ENCODE results near the gene PLXNA4. TPM values are rescaled to one million over a fixed set of nuclear protein-coding genes. Genes with fewer than 3 reads are reported as not detected.
A peak's percentile ranks its signal among the peaks of the same experiment; 100 is the strongest.

The PLXNA4 gene
- total RNA-seq, 2 experiments from 2014 or later, result 16.5 to 20.5 TPM

DNA sequence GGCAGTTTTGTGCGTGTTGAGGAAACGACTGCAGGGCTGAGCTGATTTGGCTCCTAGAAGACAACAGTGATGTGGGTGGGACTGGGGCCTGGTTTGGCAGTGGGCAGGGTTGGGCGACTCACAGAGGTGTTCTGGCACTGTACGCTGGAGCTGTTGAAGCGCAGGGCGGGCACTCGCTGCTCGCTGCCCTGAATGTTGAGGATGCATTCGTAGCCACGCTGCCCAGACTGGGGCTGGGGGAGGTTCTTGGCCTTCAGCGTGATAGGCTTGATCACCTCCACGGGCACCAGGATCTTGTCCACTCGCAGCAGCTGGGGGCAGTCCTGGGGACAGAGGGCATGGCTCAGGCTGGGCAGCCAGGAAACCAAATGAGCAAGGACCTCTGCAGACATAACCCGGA is 365.4 kb downstream of the PLXNA4 start:
- no peak overlapping the region for H3K27ac Mint-ChIP-seq
- ATAC-seq (ENCODE audit: low read depth), result no peak
- POLR2A ChIA-PET, result no interaction called here

DNA sequence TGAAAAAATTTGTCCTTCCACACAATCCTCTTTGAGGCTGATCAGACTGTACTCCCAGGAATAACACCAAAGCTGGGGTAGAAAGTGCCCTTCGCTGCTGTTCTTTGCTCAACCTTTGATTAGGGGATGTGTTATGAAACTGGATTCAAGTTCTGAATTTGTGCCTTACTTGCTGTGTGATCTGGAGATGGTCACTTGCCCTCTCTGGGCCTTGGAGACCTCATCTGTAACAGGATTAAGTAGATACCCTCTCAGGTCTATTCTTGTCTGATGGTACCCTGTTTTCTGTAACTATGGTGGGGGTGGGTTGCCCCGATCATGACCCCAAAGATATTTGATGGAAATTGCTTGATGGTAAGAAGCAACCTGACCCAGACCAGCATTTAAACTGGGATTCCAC is 368.5 kb downstream of the PLXNA4 start:
- peaks cover 3% of the 10 kb centered on the region for H3K27me3 Mint-ChIP-seq
- no peaks in the 10 kb centered on the region for H3K36me3 Mint-ChIP-seq
- no peaks in the 10 kb centered on the region for H3K4me1 Mint-ChIP-seq
- no peaks in the 10 kb centered on the region for H3K9me3 Mint-ChIP-seq
- DNase-seq, result no peak
- H3K4me3 Mint-ChIP-seq, result no peak overlapping the region
- H3K27ac Mint-ChIP-seq, result no peak overlapping the region
- no peak for ATAC-seq (ENCODE audit: low read depth)
- POLR2A ChIA-PET, result no interaction called here

More for the DNA sequence above, 365.4 kb downstream of the PLXNA4 start:
- Mint-ChIP-seq H3K4me1 (no peaks in the 10 kb centered on the region), H3K36me3 (no peaks in the 10 kb centered on the region), H3K4me3 (no peak overlapping the region), H3K27me3 (peaks cover 3% of the 10 kb centered on the region), H3K9me3 (no peaks in the 10 kb centered on the region)
- DNase-seq, result no peak

DNA sequence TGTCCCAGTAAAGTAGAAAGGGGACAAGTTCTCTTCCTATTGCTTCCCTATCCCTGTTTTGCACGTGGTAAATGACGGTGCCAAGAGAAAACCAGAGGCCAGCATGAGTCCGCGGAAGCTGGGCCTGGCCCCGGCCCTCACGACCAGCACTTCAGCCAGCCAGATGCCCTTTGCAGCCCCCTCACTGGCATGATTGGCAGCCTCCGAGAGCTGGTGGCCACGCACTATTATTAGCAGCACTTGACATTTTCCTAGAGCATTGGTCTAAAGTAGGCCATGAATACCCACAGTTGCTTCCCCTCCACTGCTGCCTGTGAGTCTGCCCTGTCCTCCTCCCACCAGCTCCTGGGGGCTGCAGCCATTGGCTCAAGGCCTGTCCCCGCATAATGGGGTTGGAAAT is 369.1 kb downstream of the PLXNA4 start:
- Mint-ChIP-seq H3K4me1 (no peaks in the 10 kb centered on the region), H3K27ac (no peak overlapping the region), H3K9me3 (no peaks in the 10 kb centered on the region), H3K27me3 (peaks cover 3% of the 10 kb centered on the region), H3K4me3 (no peak overlapping the region), H3K36me3 (no peaks in the 10 kb centered on the region)
- POLR2A ChIA-PET, result no interaction called here
- DNase-seq (no peak), ATAC-seq (ENCODE audit: low read depth) (no peak)

DNA sequence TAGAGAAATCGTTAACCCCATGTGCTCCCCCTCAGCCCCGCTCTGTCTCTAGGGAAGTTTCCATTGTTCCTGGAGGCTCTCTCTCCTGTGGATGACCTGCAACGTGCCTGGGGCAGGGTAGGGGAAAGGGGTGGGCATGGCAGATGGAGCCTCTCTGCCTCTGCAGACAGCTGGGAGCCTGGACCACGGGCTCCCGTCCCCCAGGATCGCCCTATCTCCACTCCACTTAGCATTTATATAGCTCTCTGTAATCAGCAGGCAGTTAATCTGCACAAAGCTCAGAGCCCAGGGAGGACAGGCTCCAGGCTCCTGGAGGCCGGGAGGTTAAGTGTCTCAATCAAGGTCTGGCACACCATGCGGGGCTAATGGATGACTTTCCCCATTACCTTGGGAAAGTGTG is 369.7 kb downstream of the PLXNA4 start:
- no peaks in the 10 kb centered on the region for H3K36me3 Mint-ChIP-seq
- no peak overlapping the region for H3K4me3 Mint-ChIP-seq
- ATAC-seq (ENCODE audit: low read depth) (no peak), DNase-seq (no peak)
- H3K27me3 Mint-ChIP-seq, result peaks cover 3% of the 10 kb centered on the region
- no peaks in the 10 kb centered on the region for H3K4me1 Mint-ChIP-seq
- H3K9me3 Mint-ChIP-seq, result no peaks in the 10 kb centered on the region
- no peak overlapping the region for H3K27ac Mint-ChIP-seq
- POLR2A ChIA-PET, result no interaction called here

DNA sequence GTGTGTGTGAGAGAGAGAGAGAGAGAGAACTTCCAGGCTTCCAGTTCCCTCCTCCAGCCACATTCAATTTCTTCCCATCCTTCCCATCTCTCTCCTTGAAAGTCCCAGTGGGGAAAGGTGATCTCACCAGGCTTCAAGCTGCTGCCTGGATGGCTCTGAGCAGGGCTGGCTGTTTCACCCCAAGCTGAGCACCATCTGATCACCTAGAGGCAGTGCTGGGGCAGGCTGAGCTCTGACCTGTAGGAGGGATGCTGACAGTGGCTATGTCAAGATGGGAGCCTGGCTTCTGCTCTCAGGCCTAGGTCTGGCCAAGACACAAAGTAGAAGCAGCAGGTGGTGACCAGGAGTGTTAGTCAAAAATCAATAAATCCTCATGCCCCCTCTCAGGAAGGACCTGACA is 370.8 kb downstream of the PLXNA4 start:
- Mint-ChIP-seq H3K36me3 (no peaks in the 10 kb centered on the region), H3K4me3 (no peak overlapping the region), H3K27me3 (peaks cover 3% of the 10 kb centered on the region), H3K4me1 (no peaks in the 10 kb centered on the region), H3K9me3 (no peaks in the 10 kb centered on the region), H3K27ac (no peak overlapping the region)
- DNase-seq (no peak), ATAC-seq (ENCODE audit: low read depth) (no peak)
- POLR2A ChIA-PET, result no interaction called here

DNA sequence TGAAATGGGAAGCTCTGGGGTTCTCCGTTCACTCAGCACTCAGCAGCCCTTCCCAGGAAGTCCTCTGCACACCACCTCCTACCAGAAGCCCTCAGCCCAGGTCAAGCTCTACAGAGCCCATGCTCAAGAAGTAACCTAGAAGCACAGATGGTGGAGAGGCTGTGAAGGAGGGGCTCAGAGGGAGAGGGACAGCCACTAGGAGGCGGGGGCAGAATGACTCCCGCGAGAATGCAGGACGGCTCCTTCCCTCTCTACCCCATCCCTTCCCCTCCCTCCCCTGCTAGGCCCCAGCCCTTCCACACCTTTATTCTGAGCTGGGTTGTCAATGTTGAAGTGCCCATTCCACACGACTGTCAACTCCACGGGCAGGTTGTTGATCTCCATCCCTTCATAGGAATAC is 373.2 kb downstream of the PLXNA4 start:
- Mint-ChIP-seq H3K9me3 (no peaks in the 10 kb centered on the region), H3K36me3 (peaks cover 4% of the 10 kb centered on the region), H3K4me3 (no peak overlapping the region), H3K27me3 (peaks cover 6% of the 10 kb centered on the region), H3K27ac (peak overlapping the region; percentile 34), H3K4me1 (no peaks in the 10 kb centered on the region)
- DNase-seq (no peak), ATAC-seq (ENCODE audit: low read depth) (no peak)
- POLR2A ChIA-PET, result no interaction called here

DNA sequence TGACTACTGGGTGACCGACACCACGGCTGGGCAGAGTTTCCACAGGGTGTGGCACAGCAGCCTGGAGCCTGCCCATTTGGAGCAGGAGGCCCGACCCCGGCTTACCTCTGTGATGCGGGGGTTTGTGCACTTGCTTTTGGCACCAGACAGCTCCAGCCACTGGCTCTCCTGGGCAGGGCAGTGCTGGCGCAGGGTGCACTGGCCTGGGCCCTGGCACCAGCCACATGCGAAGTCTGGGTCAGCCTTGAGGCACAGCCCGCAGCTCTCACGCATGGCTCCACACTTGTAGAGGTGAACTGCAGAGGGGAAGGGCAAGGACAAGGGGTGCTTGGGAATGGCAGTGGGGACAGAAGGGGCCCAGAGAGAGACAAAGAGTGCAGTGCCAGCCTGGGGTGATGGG is 373.7 kb downstream of the PLXNA4 start:
- peaks cover 4% of the 10 kb centered on the region for H3K36me3 Mint-ChIP-seq
- ATAC-seq (ENCODE audit: low read depth), result no peak
- H3K9me3 Mint-ChIP-seq, result no peaks in the 10 kb centered on the region
- no peak overlapping the region for H3K27ac Mint-ChIP-seq
- peaks cover 6% of the 10 kb centered on the region for H3K27me3 Mint-ChIP-seq
- no peak for DNase-seq
- no peak overlapping the region for H3K4me3 Mint-ChIP-seq
- POLR2A ChIA-PET, result no interaction called here
- H3K4me1 Mint-ChIP-seq, result no peaks in the 10 kb centered on the region

DNA sequence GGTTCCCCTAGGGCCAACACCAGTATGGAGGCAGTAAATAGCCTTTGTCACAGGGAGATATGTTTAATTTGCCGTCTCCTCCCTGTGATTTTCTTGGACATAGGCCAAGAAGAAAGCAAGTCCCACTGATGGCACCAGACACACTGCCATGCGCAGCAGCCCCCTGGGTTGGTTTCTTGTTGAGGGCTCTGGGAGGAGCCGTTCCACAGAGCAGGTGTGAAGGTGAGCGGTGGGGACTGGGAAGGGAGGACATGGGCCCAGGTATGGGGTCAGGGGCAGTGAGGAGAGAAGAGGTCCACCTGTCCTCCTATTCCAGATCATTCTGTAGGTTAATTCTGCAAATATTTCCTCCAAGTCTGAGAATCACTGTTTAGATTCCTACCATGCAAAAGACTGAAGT is 376.1 kb downstream of the PLXNA4 start:
- Mint-ChIP-seq H3K4me1 (no peaks in the 10 kb centered on the region), H3K36me3 (peaks cover 7% of the 10 kb centered on the region), H3K27ac (no peak overlapping the region), H3K27me3 (peaks cover 4% of the 10 kb centered on the region), H3K4me3 (no peak overlapping the region), H3K9me3 (no peaks in the 10 kb centered on the region)
- no peak for DNase-seq
- POLR2A ChIA-PET, result no interaction called here
- no peak for ATAC-seq (ENCODE audit: low read depth)

DNA sequence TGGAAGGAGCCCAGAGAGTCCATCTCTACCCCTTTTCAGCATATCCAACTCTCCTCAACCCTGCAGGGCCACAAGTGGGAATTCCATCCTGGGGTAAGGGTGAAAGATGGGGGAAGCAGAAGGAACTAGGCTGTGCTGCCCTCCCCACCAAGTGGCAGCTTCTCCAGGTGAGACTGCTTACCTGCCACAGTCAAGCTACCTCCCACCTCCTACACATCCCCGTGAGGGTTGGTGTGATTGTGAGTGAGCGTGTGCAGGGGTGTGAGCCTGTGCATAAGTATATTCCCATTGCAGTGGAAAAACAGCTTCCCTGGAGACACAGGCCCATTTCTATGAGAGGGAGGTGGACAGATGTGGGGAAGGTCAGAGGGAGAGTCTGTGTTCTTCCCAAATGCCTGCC is 376.6 kb downstream of the PLXNA4 start:
- POLR2A ChIA-PET, result no interaction called here
- ATAC-seq (ENCODE audit: low read depth), result no peak
- no peaks in the 10 kb centered on the region for H3K4me1 Mint-ChIP-seq
- no peak for DNase-seq
- H3K4me3 Mint-ChIP-seq, result no peak overlapping the region
- peaks cover 4% of the 10 kb centered on the region for H3K27me3 Mint-ChIP-seq
- H3K27ac Mint-ChIP-seq, result no peak overlapping the region
- H3K9me3 Mint-ChIP-seq, result no peaks in the 10 kb centered on the region
- peaks cover 7% of the 10 kb centered on the region for H3K36me3 Mint-ChIP-seq

DNA sequence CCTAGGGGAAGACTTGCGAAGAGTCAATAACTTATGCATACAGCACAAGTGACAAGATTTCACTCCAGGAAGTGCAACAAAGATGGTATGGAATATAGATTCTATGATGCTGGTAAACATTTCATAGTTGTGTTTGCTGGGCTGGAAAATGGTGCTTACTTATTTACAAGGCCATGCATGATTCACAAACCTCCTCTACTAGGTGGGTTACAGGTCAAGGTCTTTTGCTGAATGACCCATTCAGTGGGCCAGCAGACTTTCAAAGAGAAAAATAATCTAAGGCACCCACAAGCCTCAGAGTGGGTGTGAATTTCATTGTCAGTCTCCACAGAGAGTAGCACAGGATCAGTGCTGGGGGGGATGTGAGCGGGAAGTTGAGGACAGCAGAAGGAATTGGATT is 378.5 kb downstream of the PLXNA4 start:
- no peak for DNase-seq
- no peak overlapping the region for H3K27ac Mint-ChIP-seq
- no peaks in the 10 kb centered on the region for H3K9me3 Mint-ChIP-seq
- H3K36me3 Mint-ChIP-seq, result peaks cover 7% of the 10 kb centered on the region
- H3K4me1 Mint-ChIP-seq, result no peaks in the 10 kb centered on the region
- POLR2A ChIA-PET, result no interaction called here
- peaks cover 4% of the 10 kb centered on the region for H3K27me3 Mint-ChIP-seq
- no peak for ATAC-seq (ENCODE audit: low read depth)
- H3K4me3 Mint-ChIP-seq, result no peak overlapping the region

DNA sequence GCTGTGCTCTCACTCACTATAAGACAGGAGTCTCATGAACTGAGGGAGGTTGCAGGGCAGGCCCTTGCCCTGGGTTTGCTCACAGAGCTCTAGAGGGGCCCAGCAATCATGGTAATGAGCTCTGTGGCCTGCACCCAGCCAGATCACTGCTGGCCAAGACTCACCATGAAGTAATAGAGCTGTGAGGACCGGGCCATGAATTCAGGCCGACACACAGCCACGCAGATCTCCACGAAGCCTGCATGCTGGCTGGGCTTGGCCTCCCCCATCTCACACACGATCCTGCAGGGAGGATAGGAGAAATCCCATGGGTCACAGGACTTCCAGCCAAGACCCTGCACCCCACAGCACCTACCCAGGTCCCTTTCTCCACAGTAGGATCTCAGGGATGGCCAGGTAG is 382.4 kb downstream of the PLXNA4 start:
- Mint-ChIP-seq H3K36me3 (peaks cover 9% of the 10 kb centered on the region), H3K27me3 (peaks cover under 1% of the 10 kb centered on the region), H3K4me1 (no peaks in the 10 kb centered on the region), H3K4me3 (no peak overlapping the region), H3K9me3 (no peaks in the 10 kb centered on the region), H3K27ac (no peak overlapping the region)
- DNase-seq, result no peak
- POLR2A ChIA-PET, result no interaction called here
- ATAC-seq (ENCODE audit: low read depth), result no peak

DNA sequence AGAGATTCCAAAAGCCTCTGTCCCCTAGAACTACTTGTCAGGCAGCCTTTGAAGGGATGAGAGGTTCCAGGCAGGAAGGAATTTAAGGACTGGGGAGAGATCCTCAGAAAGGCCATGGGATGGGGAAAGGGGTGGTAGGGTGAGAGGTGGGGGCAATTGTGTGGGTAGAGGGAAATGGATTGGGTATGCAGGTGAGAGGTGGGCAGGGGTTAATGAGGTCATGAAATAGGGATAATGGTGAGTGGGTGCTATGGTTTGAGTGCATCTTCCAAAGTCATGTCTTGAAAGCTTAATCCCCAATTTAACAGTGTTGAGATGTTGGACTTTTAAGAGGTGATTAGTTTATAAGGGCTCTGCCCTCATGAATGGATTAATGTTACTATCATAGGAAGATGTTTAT is 383.5 kb downstream of the PLXNA4 start:
- DNase-seq, result no peak
- Mint-ChIP-seq H3K9me3 (no peaks in the 10 kb centered on the region), H3K4me3 (no peak overlapping the region), H3K36me3 (peaks cover 6% of the 10 kb centered on the region), H3K4me1 (no peaks in the 10 kb centered on the region), H3K27me3 (no peaks in the 10 kb centered on the region), H3K27ac (no peak overlapping the region)
- no peak for ATAC-seq (ENCODE audit: low read depth)
- POLR2A ChIA-PET, result no interaction called here

DNA sequence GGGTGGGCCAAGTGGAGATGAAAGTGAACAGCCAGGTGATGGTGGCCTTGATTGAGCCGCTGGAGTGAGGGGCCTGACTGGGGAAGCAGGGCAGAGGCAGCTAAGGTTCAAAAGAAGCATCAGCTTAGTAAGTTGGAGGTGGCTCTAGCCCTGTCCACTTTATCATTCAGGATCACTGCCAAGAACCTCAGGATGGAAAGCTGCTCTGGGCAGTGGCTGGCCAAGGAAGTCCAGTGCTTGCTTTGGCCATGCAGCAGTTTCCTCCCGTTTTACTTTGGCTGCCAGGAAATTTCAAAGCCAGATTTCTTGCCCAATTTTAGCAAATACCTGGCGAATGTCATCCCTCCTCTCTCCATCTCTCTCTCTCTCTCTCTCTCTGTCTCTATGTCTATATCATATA is 384.9 kb downstream of the PLXNA4 start:
- no peaks in the 10 kb centered on the region for H3K4me1 Mint-ChIP-seq
- no peak overlapping the region for H3K27ac Mint-ChIP-seq
- H3K9me3 Mint-ChIP-seq, result peaks cover 9% of the 10 kb centered on the region
- peaks cover 11% of the 10 kb centered on the region for H3K36me3 Mint-ChIP-seq
- POLR2A ChIA-PET, result no interaction called here
- no peak for ATAC-seq (ENCODE audit: low read depth)
- H3K4me3 Mint-ChIP-seq, result no peak overlapping the region
- H3K27me3 Mint-ChIP-seq, result no peaks in the 10 kb centered on the region
- no peak for DNase-seq

DNA sequence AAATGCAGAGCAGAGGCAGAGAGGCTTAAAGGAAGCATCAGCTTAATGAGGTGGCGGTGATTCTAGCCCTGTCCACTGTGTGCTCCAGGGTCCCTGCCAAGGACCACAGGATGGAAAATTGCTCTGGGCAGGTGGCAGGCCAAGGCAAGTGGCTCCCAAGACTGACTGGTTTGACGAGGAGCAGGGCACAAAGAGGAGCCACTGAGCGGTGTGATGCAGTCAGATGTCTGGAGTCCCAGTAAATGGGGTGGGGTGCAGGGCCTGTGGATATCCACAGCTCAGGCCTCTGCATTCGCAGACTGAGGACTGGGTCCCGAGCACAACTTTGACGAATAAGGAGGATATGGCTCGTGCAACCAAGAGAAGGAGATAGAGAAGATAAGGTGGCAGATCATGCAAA is 385.6 kb downstream of the PLXNA4 start:
- Mint-ChIP-seq H3K27me3 (no peaks in the 10 kb centered on the region), H3K36me3 (peaks cover 11% of the 10 kb centered on the region), H3K4me3 (no peak overlapping the region), H3K9me3 (peaks cover 9% of the 10 kb centered on the region), H3K27ac (no peak overlapping the region), H3K4me1 (no peaks in the 10 kb centered on the region)
- ATAC-seq (ENCODE audit: low read depth) (no peak), DNase-seq (no peak)
- POLR2A ChIA-PET, result no interaction called here

DNA sequence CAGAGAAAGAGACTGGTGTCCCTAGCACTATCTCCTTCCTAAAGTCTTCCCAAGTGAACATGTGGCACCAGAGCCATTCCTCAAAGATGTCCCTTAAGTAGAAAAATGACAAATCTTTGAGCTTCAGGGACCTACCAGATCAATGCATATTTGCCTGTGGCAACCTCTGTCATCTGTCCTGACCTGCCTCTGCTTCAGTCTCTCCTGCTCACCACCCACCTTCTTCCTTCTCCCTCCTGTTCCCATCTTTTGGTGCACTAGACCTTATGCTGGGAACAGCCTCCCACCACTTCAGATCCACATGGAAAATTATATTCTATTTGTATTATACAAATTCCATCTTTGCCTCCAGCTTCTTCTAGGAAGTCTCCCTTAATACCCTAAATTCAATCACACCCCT is 386.4 kb downstream of the PLXNA4 start:
- peaks cover 9% of the 10 kb centered on the region for H3K9me3 Mint-ChIP-seq

More for the DNA sequence above, 386.4 kb downstream of the PLXNA4 start:
- ATAC-seq (ENCODE audit: low read depth) (no peak), DNase-seq (no peak)
- Mint-ChIP-seq H3K36me3 (peaks cover 11% of the 10 kb centered on the region), H3K4me3 (no peak overlapping the region), H3K27ac (no peak overlapping the region), H3K4me1 (no peaks in the 10 kb centered on the region), H3K27me3 (no peaks in the 10 kb centered on the region)
- POLR2A ChIA-PET, result no interaction called here
